Calu3 (cell line): ENCODE data around the gene OPCML. TPM values are rescaled to one million over a fixed set of nuclear protein-coding genes. Genes with fewer than 3 reads are reported as not detected.

Experiments used
- BruUV-seq: library from RNA; stranded (reverse); fragments of 400-500 nt; replicated peaks from 2 replicates; lab custom pipeline; 2021; lab: Mats Ljungman, UMichigan
- CTCF ChIA-PET: fragments of 300-600 bp; sonication (Branson Sonifier 250); formaldehyde crosslinking; loops from one replicate; lab custom pipeline; 2022; ENCODE audit warnings: antibody characterized with exemption; lab: Charles Lee
- DNase-seq: peaks from one replicate; pipeline ENCODE4 v3.0.0; 2022
- H3K27ac Mint-ChIP-seq: one replicate; pipeline ENCODE4 v1.8.0; 2022; ENCODE audit warnings: mixed read lengths; ENCODE audit not compliant: unreplicated experiment
- H3K27me3 Mint-ChIP-seq: one replicate; pipeline ENCODE4 v1.8.0; 2022; ENCODE audit warnings: mixed read lengths; ENCODE audit not compliant: unreplicated experiment
- H3K36me3 Mint-ChIP-seq: one replicate; pipeline ENCODE4 v1.8.0; 2022; ENCODE audit warnings: mild to moderate bottlenecking, moderate library complexity, mixed read lengths; ENCODE audit not compliant: insufficient read depth, unreplicated experiment
- H3K4me1 Mint-ChIP-seq: one replicate; pipeline ENCODE4 v1.8.0; 2022; ENCODE audit warnings: mild to moderate bottlenecking, low read depth, mixed read lengths; ENCODE audit not compliant: unreplicated experiment
- H3K4me3 Mint-ChIP-seq: one replicate; pipeline ENCODE4 v1.8.0; 2022; ENCODE audit warnings: mild to moderate bottlenecking, low read depth, moderate library complexity, mixed read lengths; ENCODE audit not compliant: unreplicated experiment
- H3K9me3 Mint-ChIP-seq: one replicate; pipeline ENCODE4 v1.8.0; 2022; ENCODE audit warnings: low read depth, mixed read lengths; ENCODE audit not compliant: unreplicated experiment
- intact Hi-C: fragments of 100-400 bp; cut with micrococcal nuclease; formaldehyde crosslinking; loops from one replicate; pipeline ENCODE4 v1.10.0; 2022; ENCODE audit not compliant: unreplicated experiment
- total RNA-seq: library from RNA; stranded (reverse); gene quantifications from 2 replicates; pipeline ENCODE4 v1.2.3, GENCODE V29; 2022
- TF ChIP-seq, protein P1 (sequence below): fragments of 200-600 bp; IDR thresholded peaks from one replicate; pipeline ENCODE4 v1.8.0; 2022; ENCODE audit warnings: antibody characterized with exemption; ENCODE audit not compliant: unreplicated experiment

Gene OPCML
- total RNA-seq, 1 experiment from 2014 or later: not detected

DNA sequence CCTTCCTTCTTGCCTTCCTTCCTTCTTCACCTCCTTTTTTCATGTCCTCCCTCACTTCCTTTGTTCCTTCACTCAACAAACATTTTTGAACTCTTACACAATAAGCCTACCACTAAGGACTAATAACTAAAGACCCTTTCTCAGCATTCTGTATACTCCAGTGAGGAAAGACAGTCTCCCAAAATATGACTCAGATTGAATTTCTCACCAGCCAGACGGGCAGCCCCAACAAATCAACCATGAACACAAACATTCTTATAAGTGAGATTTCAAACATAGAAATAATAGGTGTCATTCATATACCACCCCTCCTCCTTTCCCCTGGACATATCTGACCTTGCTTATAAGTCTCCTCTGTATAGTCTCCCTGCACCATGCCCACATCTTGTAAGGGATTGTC is 1079.7 kb downstream of the OPCML start:
- H3K27ac Mint-ChIP-seq: no peak overlapping the region

DNA sequence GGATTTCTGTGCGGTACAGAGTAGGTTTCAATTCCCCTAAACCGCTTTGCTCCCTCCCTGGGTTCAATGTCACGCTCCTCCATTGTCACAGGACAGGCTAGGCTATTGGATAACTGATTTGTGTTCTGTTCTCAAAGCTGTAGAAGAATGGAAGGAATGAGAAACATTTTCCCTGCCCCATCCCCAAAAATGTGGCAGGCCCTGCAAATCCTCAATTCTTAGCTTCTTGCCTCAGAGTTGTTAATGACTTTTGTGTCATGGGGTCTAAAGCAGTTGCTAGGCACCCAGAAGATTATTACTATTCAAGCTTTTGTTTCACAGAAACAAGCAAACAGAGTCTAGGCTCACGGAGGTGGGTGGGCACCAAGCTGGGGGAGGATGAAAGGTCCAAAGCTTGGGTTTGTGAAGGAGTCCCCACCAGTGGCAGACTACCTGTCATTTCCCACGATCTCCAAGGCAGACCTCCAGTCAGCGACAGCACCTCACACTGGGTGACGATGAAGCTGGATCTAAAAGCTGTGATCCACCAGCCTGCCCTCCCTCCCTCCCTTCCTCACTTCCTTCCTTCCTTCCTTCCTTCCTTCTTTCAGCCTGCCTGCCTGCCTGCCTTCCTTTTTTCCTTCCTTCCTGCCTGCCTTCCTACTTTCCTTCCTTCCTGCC is 1080.2 kb downstream of the OPCML start:
- no peak for DNase-seq
- Mint-ChIP-seq H3K4me1 (no peaks in the 10 kb centered on the region), H3K27ac (no peak overlapping the region), H3K4me3 (no peak overlapping the region), H3K36me3 (no peaks in the 10 kb centered on the region), H3K27me3 (no peaks in the 10 kb centered on the region), H3K9me3 (peaks cover 13% of the 10 kb centered on the region)
- no TSS peak for BruUV-seq
- TF ChIP-seq, protein P1, sequence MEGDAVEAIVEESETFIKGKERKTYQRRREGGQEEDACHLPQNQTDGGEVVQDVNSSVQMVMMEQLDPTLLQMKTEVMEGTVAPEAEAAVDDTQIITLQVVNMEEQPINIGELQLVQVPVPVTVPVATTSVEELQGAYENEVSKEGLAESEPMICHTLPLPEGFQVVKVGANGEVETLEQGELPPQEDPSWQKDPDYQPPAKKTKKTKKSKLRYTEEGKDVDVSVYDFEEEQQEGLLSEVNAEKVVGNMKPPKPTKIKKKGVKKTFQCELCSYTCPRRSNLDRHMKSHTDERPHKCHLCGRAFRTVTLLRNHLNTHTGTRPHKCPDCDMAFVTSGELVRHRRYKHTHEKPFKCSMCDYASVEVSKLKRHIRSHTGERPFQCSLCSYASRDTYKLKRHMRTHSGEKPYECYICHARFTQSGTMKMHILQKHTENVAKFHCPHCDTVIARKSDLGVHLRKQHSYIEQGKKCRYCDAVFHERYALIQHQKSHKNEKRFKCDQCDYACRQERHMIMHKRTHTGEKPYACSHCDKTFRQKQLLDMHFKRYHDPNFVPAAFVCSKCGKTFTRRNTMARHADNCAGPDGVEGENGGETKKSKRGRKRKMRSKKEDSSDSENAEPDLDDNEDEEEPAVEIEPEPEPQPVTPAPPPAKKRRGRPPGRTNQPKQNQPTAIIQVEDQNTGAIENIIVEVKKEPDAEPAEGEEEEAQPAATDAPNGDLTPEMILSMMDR: no peak
- CTCF ChIA-PET: no interaction called here
- intact Hi-C loops: no loop called here

More for the DNA sequence above, 1079.7 kb downstream of the OPCML start:
- Mint-ChIP-seq H3K4me1 (no peaks in the 10 kb centered on the region), H3K27me3 (no peaks in the 10 kb centered on the region), H3K4me3 (no peak overlapping the region), H3K36me3 (no peaks in the 10 kb centered on the region), H3K9me3 (peaks cover 15% of the 10 kb centered on the region)
- intact Hi-C loops: no loop called here
- TF ChIP-seq, protein P1: no peak
- BruUV-seq: no TSS peak
- DNase-seq: no peak
- CTCF ChIA-PET: no interaction called here

DNA sequence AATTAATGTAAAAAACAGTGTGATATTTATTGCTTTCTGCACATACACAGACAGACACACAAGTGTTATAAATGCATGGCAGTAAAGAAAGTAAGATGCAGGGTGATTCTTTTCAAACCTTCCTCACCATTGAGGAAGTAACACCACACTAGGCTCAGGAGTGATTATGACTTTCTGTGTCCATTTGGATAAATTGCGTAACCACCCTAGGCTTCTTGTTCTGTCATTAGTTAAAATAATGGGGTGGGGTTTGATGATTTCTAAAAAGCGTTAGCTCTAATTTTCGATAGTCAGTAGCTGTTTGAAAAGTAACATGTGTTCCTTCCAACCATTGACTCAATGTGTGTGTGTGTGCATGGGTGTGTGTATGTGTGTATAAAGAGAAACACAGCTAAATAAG is 1081.7 kb downstream of the OPCML start:
- Mint-ChIP-seq H3K27ac (no peak overlapping the region), H3K4me3 (no peak overlapping the region), H3K9me3 (peaks cover 12% of the 10 kb centered on the region), H3K4me1 (no peaks in the 10 kb centered on the region), H3K36me3 (no peaks in the 10 kb centered on the region), H3K27me3 (no peaks in the 10 kb centered on the region)
- no peak for DNase-seq
- no TSS peak for BruUV-seq
- CTCF ChIA-PET: interaction anchor here (0.6 kb wide), 1 partner anchor 1714 kb away, joined by 4 read pairs; no protein-coding TSS in a partner anchor
- intact Hi-C loops: no loop called here
- TF ChIP-seq, protein P1: no peak

DNA sequence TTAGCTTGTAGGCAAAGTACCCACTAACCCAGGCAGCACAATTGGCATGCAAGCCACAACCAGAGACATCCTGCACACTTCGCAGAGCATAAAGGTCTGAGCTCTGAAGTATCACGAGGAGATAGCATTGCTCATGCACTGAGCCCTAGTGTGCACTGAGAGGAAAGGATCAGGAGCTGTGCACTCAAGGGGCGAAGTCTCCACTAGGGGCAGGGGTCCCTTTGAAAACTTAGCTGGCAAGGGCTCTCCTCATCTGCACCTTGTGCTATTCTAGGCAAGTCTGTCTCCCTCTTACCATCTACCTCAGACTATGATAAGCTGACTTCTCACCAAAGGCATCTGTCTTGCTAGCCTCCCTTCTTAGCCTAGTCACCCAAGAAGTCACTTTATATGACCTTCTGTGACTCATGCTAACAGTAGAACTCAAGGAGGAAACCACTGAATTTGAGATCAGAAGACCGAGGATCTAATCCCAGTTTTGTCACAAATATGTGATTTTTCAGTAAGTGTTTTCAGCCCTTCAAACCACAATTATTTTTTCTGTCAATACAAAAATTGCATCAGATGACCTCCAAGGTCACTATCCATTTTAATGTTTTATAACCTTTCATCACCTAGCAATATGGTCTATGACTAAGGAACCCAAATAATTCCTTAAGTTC is 1083.8 kb downstream of the OPCML start:
- H3K27ac Mint-ChIP-seq: no peak overlapping the region
- intact Hi-C loops: no loop called here
- BruUV-seq: no TSS peak
- H3K27me3 Mint-ChIP-seq: no peaks in the 10 kb centered on the region
- CTCF ChIA-PET: no interaction called here
- no peak for DNase-seq
- no peaks in the 10 kb centered on the region for H3K36me3 Mint-ChIP-seq
- H3K4me1 Mint-ChIP-seq: no peaks in the 10 kb centered on the region
- TF ChIP-seq, protein P1: no peak
- no peak overlapping the region for H3K4me3 Mint-ChIP-seq
- H3K9me3 Mint-ChIP-seq: peaks cover 16% of the 10 kb centered on the region
